K562 (cell line): ENCODE data around the gene ANKRD24. TPM values are rescaled to one million over a fixed set of nuclear protein-coding genes. Genes with fewer than 3 reads are reported as not detected.

Source experiments
- ARNT ChIP-seq, 2 experiments: fragments of 450-650 bp; IDR thresholded peaks; 2 replicates each; pipeline ENCODE4 v1.6.1; 2016; ENCODE audit warnings: mild to moderate bottlenecking in 1 of 2
- CBX3 ChIP-seq, 2 experiments: IDR thresholded peaks; 1 replicate in 1 of 2; 2 replicates in 1 of 2; pipeline ENCODE4 v1.6.1; 2012; ENCODE audit warnings: inconsistent platforms in 2 of 2, low read length in 2 of 2, borderline replicate concordance in 1 of 2, control low read depth in 1 of 2
- CEBPG ChIP-seq, 3 experiments: fragments of 200-800 bp in 1 of 3; sonication (Bioruptor generic) in 1 of 3; sonication (generic) in 1 of 3; formaldehyde crosslinking in 1 of 3; IDR thresholded peaks in 2 of 3; conservative IDR thresholded peaks in 1 of 3; 2 replicates each; pipeline versions ENCODE4 v1.6.1 to v1.8.0; 2016 to 2022; ENCODE audit warnings: missing compliant biosample characterization in 2 of 3, missing genetic modification characterization in 2 of 3, mild to moderate bottlenecking in 1 of 3, missing genetic modification reagents in 1 of 3
- GABPB2 ChIP-seq: fragments of 250-450 bp; sonication (Bioruptor Pico); conservative IDR thresholded peaks from 2 replicates; pipeline ENCODE4 v1.5.1; 2021; ENCODE audit warnings: mild to moderate bottlenecking
- IRF1 ChIP-seq: sonication (generic); formaldehyde crosslinking; IDR thresholded peaks from 2 replicates; pipeline ENCODE4 v1.8.0; 2022; ENCODE audit warnings: missing genetic modification reagents, mild to moderate bottlenecking, borderline replicate concordance
- MBD1 ChIP-seq: fragments of 250-450 bp; sonication (Bioruptor Pico); IDR thresholded peaks from 2 replicates; pipeline ENCODE4 v1.8.0; 2022; ENCODE audit warnings: inconsistent platforms
- PHF21A ChIP-seq: fragments of 450-650 bp; IDR thresholded peaks from 2 replicates; pipeline ENCODE4 v1.6.1; 2017; ENCODE audit warnings: low read depth, borderline replicate concordance
- SIN3A ChIP-seq, 2 experiments: fragments of 150-350 bp in 1 of 2; IDR thresholded peaks; 2 replicates each; pipeline ENCODE4 v1.6.1; 2011 to 2016; ENCODE audit warnings: borderline replicate concordance in 2 of 2, low read depth in 2 of 2, low read length in 2 of 2, mild to moderate bottlenecking in 2 of 2, moderate library complexity in 2 of 2; ENCODE audit not compliant: control insufficient read depth in 1 of 2
- SNIP1 ChIP-seq: fragments of 450-650 bp; IDR thresholded peaks from 2 replicates; pipeline ENCODE4 v1.7.1; 2017; ENCODE audit warnings: low read depth, mild to moderate bottlenecking
- ZNF224 ChIP-seq: sonication (generic); formaldehyde crosslinking; IDR thresholded peaks from 2 replicates; pipeline ENCODE4 v1.8.0; 2022; ENCODE audit warnings: mild to moderate bottlenecking, missing genetic modification reagents
- ZNF354B ChIP-seq: fragments of 250-450 bp; sonication (Bioruptor Pico); IDR thresholded peaks from 2 replicates; pipeline ENCODE4 v1.4.0; 2020
- ZNF780A ChIP-seq: fragments of 250-450 bp; sonication (Bioruptor Pico); IDR thresholded peaks from 2 replicates; pipeline ENCODE4 v1.5.0; 2021; ENCODE audit warnings: mild to moderate bottlenecking
- polyA plus RNA-seq, 8 experiments: library from polyadenylated mRNA; depleted of rRNA in 4 of 8; stranded (reverse) in 5 of 8; unstranded in 3 of 8; fragments of >200 nt; fragmentation: Nextera tagmentation in 2 of 8; fragmentation: Illumina TruSeq in 1 of 8; extraction: Ambion mirVana in 2 of 8; extraction: Trizol in 1 of 8; gene quantifications; 2 replicates each; pipeline versions ENCODE4 v1.2.1 to v1.2.3, GENCODE V29; 2011 to 2014; ENCODE audit warnings: inconsistent platforms in 1 of 8, missing spikeins in 1 of 8
- total RNA-seq, 7 experiments: library from RNA; depleted of rRNA in 6 of 7; stranded (reverse); fragments of >200 nt in 6 of 7; fragmentation: Illumina TruSeq in 2 of 7; extraction: Trizol in 2 of 7; gene quantifications; 2 replicates each; pipeline versions ENCODE4 v1.2.1 to v1.2.3, GENCODE V29; 2011 to 2021; ENCODE audit warnings: low replicate concordance in 1 of 7
- TF ChIP-seq, protein P1 (sequence below): fragments of 250-450 bp; sonication (Bioruptor Pico); IDR thresholded peaks from 2 replicates; pipeline ENCODE4 v1.8.0; 2021; ENCODE audit warnings: moderate library complexity, mild to moderate bottlenecking, inconsistent platforms
- TF ChIP-seq, protein P2 (sequence below), 2 experiments: IDR thresholded peaks in 1 of 2; conservative IDR thresholded peaks in 1 of 2; 2 replicates each; pipeline ENCODE4 v1.6.1; 2016; ENCODE audit warnings: low read depth in 2 of 2, mild to moderate bottlenecking in 1 of 2, missing compliant biosample characterization in 1 of 2, missing genetic modification characterization in 1 of 2, moderate library complexity in 1 of 2
- TF ChIP-seq, protein P3 (sequence below), 2 experiments: IDR thresholded peaks; 2 replicates each; pipeline ENCODE4 v1.6.1; 2011; ENCODE audit warnings: borderline replicate concordance in 1 of 2, control low read depth in 1 of 2, low read depth in 1 of 2, low read length in 1 of 2, mild to moderate bottlenecking in 1 of 2, mixed read lengths in 1 of 2, moderate library complexity in 1 of 2; ENCODE audit not compliant: insufficient read depth in 1 of 2, insufficient read length in 1 of 2, poor library complexity in 1 of 2, severe bottlenecking in 1 of 2; ENCODE audit errors: extremely low read depth in 1 of 2

The ANKRD24 gene
- total and polyA plus RNA-seq, 9 of the 15 experiments (the other 6 are each of a cell fraction or from before 2014, with no cell fraction given), result 0.07 to 0.12 (median 0.09) TPM; not detected in 5

DNA sequence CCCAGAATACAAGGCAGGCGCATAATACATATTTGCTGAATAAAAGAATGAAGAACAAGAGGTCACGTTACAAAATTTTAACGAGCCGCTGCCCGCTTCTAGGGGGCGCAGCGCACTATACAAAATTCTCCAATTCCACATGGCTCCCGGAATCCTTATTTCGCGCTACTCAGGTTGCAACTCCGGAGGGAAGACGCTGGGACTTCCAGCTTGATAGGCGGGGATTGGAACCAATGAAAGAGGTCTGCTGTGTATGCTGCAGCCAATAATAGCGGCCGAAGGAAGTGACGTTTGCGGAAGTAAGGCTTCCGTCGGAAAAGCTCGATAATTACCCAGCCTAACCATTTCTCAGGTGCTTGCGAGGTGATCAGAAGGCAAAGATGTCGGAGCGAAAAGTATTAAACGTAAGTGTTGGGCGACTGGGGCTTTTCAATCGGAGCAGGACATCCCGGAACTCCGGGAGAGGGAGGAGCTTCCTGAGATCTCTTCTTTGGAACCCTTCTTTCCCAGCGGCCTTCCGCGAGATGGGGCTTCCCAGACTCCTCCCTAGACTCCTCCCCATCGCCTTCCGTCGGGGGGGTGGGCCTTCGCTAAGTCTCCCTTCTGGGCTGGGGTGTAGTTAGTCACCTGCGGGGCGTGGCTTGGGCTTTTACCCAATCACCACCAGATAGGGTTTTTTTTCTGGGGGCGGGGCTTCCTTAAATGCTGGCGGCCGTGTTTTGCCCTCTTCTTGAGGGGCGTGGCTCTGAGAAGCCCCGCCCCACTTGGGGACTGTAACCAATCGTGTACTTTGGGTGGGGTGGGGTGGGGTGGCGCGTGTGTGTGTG is 64.5 kb downstream of the ANKRD24 start, which contains the start of gene YJU2 (continued):
- TF ChIP-seq, protein P1, sequence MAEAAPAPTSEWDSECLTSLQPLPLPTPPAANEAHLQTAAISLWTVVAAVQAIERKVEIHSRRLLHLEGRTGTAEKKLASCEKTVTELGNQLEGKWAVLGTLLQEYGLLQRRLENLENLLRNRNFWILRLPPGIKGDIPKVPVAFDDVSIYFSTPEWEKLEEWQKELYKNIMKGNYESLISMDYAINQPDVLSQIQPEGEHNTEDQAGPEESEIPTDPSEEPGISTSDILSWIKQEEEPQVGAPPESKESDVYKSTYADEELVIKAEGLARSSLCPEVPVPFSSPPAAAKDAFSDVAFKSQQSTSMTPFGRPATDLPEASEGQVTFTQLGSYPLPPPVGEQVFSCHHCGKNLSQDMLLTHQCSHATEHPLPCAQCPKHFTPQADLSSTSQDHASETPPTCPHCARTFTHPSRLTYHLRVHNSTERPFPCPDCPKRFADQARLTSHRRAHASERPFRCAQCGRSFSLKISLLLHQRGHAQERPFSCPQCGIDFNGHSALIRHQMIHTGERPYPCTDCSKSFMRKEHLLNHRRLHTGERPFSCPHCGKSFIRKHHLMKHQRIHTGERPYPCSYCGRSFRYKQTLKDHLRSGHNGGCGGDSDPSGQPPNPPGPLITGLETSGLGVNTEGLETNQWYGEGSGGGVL (CRISPR knock-in tag), result no peak
- no peak for TF ChIP-seq ZNF224 (CRISPR knock-in tag)
- TF ChIP-seq CBX3 (IDR thresholded peaks at IDR 0.05; ENCODE audit: borderline replicate concordance in 1 of 2, low read length in 2 of 2), result peak in 1 of 2 experiments; percentile 98; a peak in 2 of 3 replicates
- TF ChIP-seq, protein P2, sequence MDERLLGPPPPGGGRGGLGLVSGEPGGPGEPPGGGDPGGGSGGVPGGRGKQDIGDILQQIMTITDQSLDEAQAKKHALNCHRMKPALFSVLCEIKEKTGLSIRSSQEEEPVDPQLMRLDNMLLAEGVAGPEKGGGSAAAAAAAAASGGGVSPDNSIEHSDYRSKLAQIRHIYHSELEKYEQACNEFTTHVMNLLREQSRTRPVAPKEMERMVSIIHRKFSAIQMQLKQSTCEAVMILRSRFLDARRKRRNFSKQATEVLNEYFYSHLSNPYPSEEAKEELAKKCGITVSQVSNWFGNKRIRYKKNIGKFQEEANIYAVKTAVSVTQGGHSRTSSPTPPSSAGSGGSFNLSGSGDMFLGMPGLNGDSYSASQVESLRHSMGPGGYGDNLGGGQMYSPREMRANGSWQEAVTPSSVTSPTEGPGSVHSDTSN (CRISPR knock-in tag; IDR thresholded peaks at IDR 0.05; ENCODE audit: low read depth), result peak; percentile 99
- TF ChIP-seq, protein P2 (tag; conservative IDR thresholded peaks at IDR 0.05; ENCODE audit: low read depth), result peak; percentile 100
- no peak for TF ChIP-seq IRF1 (CRISPR knock-in tag)
- TF ChIP-seq ZNF780A (CRISPR knock-in tag), result no peak
- TF ChIP-seq ZNF354B, result no peak
- no peak for TF ChIP-seq CEBPG (CRISPR knock-in tag; IDR thresholded peaks at IDR 0.05)
- no peak for TF ChIP-seq CEBPG (tag; conservative IDR thresholded peaks at IDR 0.05 in 1 of 2, IDR thresholded peaks at IDR 0.05 in 1 of 2)
- TF ChIP-seq GABPB2 (CRISPR knock-in tag), result no peak
- TF ChIP-seq SIN3A (IDR thresholded peaks at IDR 0.05; ENCODE audit: borderline replicate concordance in 2 of 2, control insufficient read depth in 1 of 2, low read depth in 2 of 2, low read length in 2 of 2), result peak in 1 of 2 experiments; percentile 72; a peak in 1 of 4 replicates
- TF ChIP-seq ARNT (IDR thresholded peaks at IDR 0.05), result peak; percentile 63 to 93; a peak in 3 of 4 replicates
- TF ChIP-seq MBD1 (CRISPR knock-in tag), result no peak
- TF ChIP-seq, protein P3, sequence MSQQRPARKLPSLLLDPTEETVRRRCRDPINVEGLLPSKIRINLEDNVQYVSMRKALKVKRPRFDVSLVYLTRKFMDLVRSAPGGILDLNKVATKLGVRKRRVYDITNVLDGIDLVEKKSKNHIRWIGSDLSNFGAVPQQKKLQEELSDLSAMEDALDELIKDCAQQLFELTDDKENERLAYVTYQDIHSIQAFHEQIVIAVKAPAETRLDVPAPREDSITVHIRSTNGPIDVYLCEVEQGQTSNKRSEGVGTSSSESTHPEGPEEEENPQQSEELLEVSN (IDR thresholded peaks at IDR 0.05; ENCODE audit: borderline replicate concordance in 1 of 2, extremely low read depth in 1 of 2, insufficient read depth in 1 of 2, insufficient read length in 1 of 2, low read depth in 1 of 2, low read length in 1 of 2, poor library complexity in 1 of 2, severe bottlenecking in 1 of 2), result peak in 1 of 2 experiments; percentile 71
- TF ChIP-seq SNIP1, result no peak
- TF ChIP-seq PHF21A, result no peak
